Measurements from ENCODE around the gene RAB11FIP5. TPM values are rescaled to one million over a fixed set of nuclear protein-coding genes. Genes with fewer than 3 reads are reported as not detected.

Gene RAB11FIP5
- total RNA-seq, 1 donor from 2014 or later = 18.7 TPM

DNA sequence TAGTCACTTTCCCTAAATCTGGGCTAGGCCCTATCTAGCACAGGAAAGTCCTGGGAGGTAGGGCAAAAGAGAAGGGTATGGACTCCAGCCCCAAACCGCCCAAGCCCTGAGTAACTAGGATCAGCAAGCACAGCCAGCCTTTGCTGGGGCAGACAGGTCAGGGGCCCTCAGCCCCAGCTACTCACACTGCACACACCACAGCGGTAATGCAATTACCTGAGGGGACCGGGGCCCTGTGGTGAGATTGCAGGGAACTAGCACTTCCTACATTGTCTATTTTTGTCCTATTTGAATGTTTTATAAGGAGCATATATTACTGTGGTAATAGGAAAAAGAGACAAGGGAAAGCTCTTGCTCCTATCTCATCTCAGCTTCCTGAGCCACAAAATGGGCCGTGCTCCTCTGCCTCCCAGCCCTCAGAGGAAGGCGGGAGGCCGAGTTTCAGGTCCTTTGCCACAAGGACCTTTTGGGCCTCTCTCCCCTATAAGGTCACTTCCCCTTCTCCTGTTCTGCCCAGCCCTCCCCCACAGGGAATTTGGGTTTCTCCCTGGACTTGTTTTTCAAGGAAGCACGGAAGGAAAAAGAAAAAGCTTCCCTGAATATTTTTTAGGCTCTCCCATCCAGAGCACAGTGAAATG lies 20.5 kb downstream of the RAB11FIP5 start:
- H3K36me3 Mint-ChIP-seq = peaks cover 4% of the 10 kb centered on the region
- H3K27me3 Mint-ChIP-seq = no peaks in the 10 kb centered on the region
- H3K27ac Mint-ChIP-seq = peak overlapping the region; percentile 34
- H3K4me1 Mint-ChIP-seq (ENCODE audit: unreplicated experiment) = peaks cover 42% of the 10 kb centered on the region
- no peak for DNase-seq (ENCODE audit: extremely low spot score, unreplicated experiment)
- H3K4me3 Mint-ChIP-seq = no peak overlapping the region
- TF ChIP-seq, protein P1, sequence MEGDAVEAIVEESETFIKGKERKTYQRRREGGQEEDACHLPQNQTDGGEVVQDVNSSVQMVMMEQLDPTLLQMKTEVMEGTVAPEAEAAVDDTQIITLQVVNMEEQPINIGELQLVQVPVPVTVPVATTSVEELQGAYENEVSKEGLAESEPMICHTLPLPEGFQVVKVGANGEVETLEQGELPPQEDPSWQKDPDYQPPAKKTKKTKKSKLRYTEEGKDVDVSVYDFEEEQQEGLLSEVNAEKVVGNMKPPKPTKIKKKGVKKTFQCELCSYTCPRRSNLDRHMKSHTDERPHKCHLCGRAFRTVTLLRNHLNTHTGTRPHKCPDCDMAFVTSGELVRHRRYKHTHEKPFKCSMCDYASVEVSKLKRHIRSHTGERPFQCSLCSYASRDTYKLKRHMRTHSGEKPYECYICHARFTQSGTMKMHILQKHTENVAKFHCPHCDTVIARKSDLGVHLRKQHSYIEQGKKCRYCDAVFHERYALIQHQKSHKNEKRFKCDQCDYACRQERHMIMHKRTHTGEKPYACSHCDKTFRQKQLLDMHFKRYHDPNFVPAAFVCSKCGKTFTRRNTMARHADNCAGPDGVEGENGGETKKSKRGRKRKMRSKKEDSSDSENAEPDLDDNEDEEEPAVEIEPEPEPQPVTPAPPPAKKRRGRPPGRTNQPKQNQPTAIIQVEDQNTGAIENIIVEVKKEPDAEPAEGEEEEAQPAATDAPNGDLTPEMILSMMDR (conservative IDR thresholded peaks at IDR 0.05) = no peak
- no peaks in the 10 kb centered on the region for H3K9me3 Mint-ChIP-seq

DNA sequence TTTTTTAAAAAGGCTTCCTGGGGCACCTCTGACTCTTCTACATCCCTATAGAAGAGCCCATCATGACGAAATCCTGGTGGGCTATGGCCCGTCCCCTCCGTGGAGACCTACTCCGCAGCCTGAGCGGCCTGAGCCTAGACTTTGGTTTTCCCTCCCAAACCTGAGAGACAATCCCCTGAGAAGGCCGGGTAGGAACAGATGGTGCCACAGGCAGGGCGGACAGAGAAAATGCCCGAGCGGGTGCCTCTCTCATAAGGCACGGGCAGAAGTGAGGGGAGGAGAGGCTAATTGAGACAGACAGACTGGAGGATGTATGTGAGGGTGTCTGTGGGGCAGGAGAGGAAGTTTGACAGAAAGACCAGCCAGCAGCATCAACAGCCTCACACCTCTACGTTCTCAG lies 21.1 kb downstream of the RAB11FIP5 start:
- Mint-ChIP-seq H3K9me3 (no peaks in the 10 kb centered on the region), H3K27ac (peak overlapping the region; percentile 34), H3K27me3 (no peaks in the 10 kb centered on the region), H3K36me3 (peaks cover 3% of the 10 kb centered on the region), H3K4me3 (no peak overlapping the region), H3K4me1 (ENCODE audit: unreplicated experiment) (peaks cover 42% of the 10 kb centered on the region)
- TF ChIP-seq, protein P1 (conservative IDR thresholded peaks at IDR 0.05) = no peak
- DNase-seq (ENCODE audit: extremely low spot score, unreplicated experiment) = no peak

DNA sequence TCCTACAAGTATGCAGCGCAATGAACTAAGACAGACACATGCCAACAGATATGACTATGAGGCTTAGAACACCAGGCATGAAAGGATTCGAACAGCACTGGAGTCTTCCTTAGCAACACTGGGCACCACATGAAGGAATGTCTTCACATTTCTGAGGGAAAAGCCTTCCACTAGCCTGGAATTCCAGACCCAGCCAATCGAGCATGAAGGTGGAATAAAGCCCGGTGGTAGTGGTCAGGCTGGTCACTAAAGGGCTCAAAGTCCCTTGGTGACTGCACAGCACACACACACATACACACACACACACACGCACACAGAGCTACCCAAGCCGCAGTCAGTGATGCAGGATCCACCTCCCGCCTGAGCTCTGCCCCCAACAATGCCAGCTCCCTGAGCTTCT lies 21.6 kb downstream of the RAB11FIP5 start:
- Mint-ChIP-seq H3K4me1 (ENCODE audit: unreplicated experiment) (peaks cover 42% of the 10 kb centered on the region), H3K27ac (no peak overlapping the region), H3K9me3 (no peaks in the 10 kb centered on the region), H3K27me3 (no peaks in the 10 kb centered on the region), H3K4me3 (no peak overlapping the region), H3K36me3 (peaks cover 3% of the 10 kb centered on the region)
- DNase-seq (ENCODE audit: extremely low spot score, unreplicated experiment) = no peak
- TF ChIP-seq, protein P1 (conservative IDR thresholded peaks at IDR 0.05) = no peak

DNA sequence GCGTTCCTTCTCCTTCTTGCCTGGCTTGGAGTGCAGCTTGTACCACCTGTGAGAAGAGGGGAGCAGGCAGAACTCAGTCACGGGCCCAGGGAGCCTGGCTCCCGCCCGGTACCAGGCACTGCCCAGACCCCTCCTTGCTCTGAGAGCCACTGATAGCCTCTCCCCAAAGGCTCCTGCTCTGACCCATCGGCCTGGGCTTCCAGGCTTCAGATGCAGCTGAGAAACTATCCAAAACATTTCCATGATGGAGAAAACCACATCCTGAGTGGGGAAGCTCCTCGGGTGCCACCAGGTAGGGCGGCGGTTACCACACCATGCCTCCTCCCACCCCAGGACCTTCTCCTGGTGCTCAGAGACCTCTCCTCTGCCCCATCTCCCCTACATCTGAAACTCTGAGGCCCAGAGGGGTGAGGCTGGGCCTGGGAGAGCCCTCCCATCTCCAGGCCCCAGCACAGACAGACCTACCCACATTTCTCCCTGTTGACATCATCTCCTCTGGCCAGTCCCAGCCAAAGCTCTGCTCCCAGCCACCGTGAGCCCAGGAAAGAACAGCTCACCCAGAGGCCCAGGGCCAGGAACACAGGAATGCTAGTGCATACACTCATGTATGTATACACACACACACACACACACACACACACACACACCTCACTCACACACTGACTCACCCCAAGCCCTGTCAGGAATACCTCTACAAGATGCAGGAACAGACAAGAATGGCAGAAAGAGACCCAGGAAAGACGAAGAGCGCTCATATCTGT lies 23.3 kb downstream of the RAB11FIP5 start:
- no peak for DNase-seq (ENCODE audit: extremely low spot score, unreplicated experiment)
- Mint-ChIP-seq H3K36me3 (peaks cover 3% of the 10 kb centered on the region), H3K9me3 (no peaks in the 10 kb centered on the region), H3K27me3 (no peaks in the 10 kb centered on the region), H3K4me1 (ENCODE audit: unreplicated experiment) (peaks cover 46% of the 10 kb centered on the region), H3K27ac (peak overlapping the region; percentile 88), H3K4me3 (peak overlapping the region; percentile 2)
- TF ChIP-seq, protein P1 (conservative IDR thresholded peaks at IDR 0.05) = no peak

DNA sequence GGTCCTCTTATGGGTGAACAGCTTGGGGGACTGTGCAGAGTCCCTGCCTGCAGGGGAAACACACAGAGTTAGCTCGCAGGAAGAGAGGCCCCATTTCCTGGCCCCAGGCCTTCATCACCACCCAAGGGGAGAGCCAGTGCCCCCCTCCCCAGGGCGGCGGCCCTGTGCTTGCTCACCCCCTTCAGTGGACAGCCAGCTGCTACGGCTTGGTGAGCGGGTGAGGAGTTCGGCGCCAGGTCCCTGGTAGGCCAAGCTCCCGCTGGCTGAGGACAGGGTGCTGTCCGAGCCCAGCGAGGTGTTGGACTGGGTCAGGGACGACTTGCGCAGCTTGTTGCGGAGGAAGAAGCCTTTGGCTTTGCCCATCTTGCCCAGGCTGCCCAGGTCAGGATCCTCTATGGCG lies 24.0 kb downstream of the RAB11FIP5 start:
- Mint-ChIP-seq H3K4me1 (ENCODE audit: unreplicated experiment) (peaks cover 50% of the 10 kb centered on the region), H3K9me3 (no peaks in the 10 kb centered on the region), H3K27ac (peak overlapping the region; percentile 88), H3K27me3 (no peaks in the 10 kb centered on the region), H3K36me3 (peaks cover 7% of the 10 kb centered on the region), H3K4me3 (no peak overlapping the region)
- TF ChIP-seq, protein P1 (conservative IDR thresholded peaks at IDR 0.05) = no peak
- no peak for DNase-seq (ENCODE audit: extremely low spot score, unreplicated experiment)

Data from type B pancreatic cell (in vitro differentiated cells).